ENCODE results near the gene RAB1A. TPM values are rescaled to one million over a fixed set of nuclear protein-coding genes. Genes with fewer than 3 reads are reported as not detected.
"Not testable (repeated sequence)": the region's sequence is repeated elsewhere in the genome, so short reads cannot be mapped to it uniquely, and the experiment has no call there.

The RAB1A gene
- total RNA-seq, result 100 to 1,000 TPM in 2 of 4 donors, 10 to 100 TPM in 2; 87.1 to 114 (median 98.8) TPM

GRCh38 chr2:65129826-65130663 lies at the start of gene RAB1A:
Gene RAB1A (minus strand): TSS chr2:65130106. CDS start chr2:65129915, 191 bp downstream.
- TF ChIP-seq CTCF (IDR thresholded peaks at IDR 0.05) (peak in 3 of 6 experiments; percentile 15 to 50 (median 42)), POLR2A (IDR thresholded peaks at IDR 0.05) (peak; percentile 76 to 96)
- no peaks in the 10 kb centered on the region for H3K27me3 ChIP-seq
- 0% methylated on average over 8 to 32 of the region's 76 CpGs for WGBS, 2 donors
- peak within 1 kb of the TSS; percentile 94 to 99 (median 98) for H3K27ac ChIP-seq
- H3K36me3 ChIP-seq, result no peaks in the 10 kb centered on the region
- H3K4me1 ChIP-seq, result peaks cover 8 to 28% of the 10 kb centered on the region in 2 donors
- no peaks in the 10 kb centered on the region for H3K9me3 ChIP-seq
- peak within 1 kb of the TSS; percentile 88 to 95 (median 93) for H3K4me3 ChIP-seq (replicated peaks in 1 of 3)
- intact Hi-C loops (cut with DNase I), result no loop called here
- peak; percentile 99 to 100 for DNase-seq

DNA sequence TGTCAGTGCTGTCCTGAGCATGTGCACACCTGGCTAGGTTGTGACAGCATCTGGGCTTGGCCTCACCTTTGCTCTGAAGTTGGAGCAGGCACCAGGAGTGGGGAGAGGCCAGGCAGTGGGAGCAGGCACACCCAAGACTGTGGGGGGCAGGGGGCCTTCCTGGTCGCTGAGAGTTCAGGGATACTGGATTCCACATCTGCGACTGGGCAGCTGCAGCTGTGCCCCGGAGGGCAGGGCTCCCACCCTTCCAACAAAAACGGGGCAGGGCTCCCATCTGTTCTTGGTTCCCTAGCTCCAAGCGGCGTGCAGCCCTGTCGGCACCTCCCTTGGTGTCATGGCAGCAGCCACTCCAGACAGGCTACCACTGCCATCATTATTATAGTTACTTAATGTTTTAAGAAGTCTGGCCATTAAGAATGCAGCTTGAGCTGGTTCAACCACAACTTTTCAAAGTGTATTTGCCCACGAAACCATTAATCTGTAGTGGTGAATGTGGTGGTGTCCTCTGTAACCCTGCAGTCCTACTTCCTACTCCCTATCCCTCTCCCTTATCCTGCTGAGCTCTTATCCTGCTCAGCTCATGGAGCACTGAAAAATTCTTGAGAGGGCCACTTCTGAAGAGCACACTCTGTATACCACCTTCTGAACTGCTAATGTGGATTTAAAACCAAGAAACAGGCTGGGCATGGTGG lies 48.0 kb upstream of the RAB1A start:
- H3K4me3 ChIP-seq (replicated peaks in 1 of 3), result no peak overlapping the region
- 81 to 84% methylated on average over 7 of the region's 8 CpGs for WGBS, 2 donors
- no peaks in the 10 kb centered on the region for H3K9me3 ChIP-seq
- intact Hi-C loops (cut with DNase I), result no loop called here
- TF ChIP-seq POLR2A (IDR thresholded peaks at IDR 0.05) (no peak), CTCF (IDR thresholded peaks at IDR 0.05) (no peak)
- no peak for DNase-seq
- no peaks in the 10 kb centered on the region for H3K4me1 ChIP-seq
- no peaks in the 10 kb centered on the region for H3K36me3 ChIP-seq
- no peak overlapping the region for H3K27ac ChIP-seq
- H3K27me3 ChIP-seq, result no peaks in the 10 kb centered on the region

- Histone ChIP-seq H3K36me3 (no peaks in the 10 kb centered on the region), H3K4me1 (no peaks in the 10 kb centered on the region), H3K27me3 (no peaks in the 10 kb centered on the region), H3K27ac (no peak overlapping the region), H3K9me3 (no peaks in the 10 kb centered on the region), H3K4me3 (replicated peaks in 1 of 3) (no peak overlapping the region)
- TF ChIP-seq CTCF (IDR thresholded peaks at IDR 0.05) (no peak), POLR2A (IDR thresholded peaks at IDR 0.05) (no peak)
- 87 to 89% methylated on average over 21 of the region's 23 CpGs for WGBS, 2 donors
- intact Hi-C loops (cut with DNase I), result no loop called here
- DNase-seq, result no peak
Observed at GRCh38 chr2:65175894-65176530, 46.1 kb upstream of the RAB1A start.

- H3K27ac ChIP-seq; intact Hi-C loops (cut with DNase I); H3K9me3 ChIP-seq; DNase-seq; H3K4me3 ChIP-seq (replicated peaks in 1 of 3); H3K27me3 ChIP-seq; H3K36me3 ChIP-seq; H3K4me1 ChIP-seq: not testable (repeated sequence)
- WGBS, 2 donors, result 95 to 98% methylated on average over 3 of the region's 3 CpGs
Observed at GRCh38 chr2:65174031-65174430, 44.1 kb upstream of the RAB1A start.

DNA sequence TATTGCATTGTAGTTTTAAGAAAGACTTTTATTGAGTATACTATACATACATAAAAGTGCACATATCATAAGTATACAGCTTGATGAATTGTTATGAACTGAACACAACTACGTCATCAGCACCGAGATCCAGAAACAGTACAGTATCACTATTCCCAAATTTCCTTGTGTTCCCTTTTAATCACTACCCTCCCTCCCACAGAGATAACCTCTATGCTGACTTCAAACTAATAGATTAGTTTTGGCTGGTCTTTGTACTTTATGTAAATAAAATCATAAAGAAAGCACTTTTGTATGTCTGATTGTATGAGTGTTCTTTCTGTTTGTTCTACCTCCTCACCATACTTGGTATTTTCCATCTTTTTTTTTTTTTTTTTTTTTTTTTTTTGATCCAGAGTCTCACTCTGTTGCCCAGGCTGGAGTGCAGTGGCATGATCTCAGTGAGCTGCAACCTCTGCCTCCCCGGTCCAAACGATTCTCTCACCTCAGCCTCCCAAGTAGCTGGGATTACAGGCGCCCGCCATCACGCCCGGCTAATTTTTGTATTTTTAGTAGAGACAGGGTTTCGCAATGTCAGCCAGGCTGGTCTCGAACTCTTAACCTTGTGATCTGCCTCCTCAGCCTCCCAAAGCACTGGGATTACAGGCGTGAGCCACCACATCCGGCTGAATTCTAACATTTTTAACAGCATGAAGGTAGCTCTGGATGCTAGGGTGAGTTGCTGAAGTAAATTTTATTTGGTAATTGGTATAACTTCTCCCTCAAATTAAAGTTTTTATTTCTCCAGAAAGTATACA lies 43.3 kb upstream of the RAB1A start:
- no peaks in the 10 kb centered on the region for H3K9me3 ChIP-seq
- TF ChIP-seq CTCF (IDR thresholded peaks at IDR 0.05) (no peak), POLR2A (IDR thresholded peaks at IDR 0.05) (no peak)
- H3K36me3 ChIP-seq, result no peaks in the 10 kb centered on the region
- WGBS, 2 donors, result 94 to 96% methylated on average over 12 of the region's 12 CpGs
- peaks cover 5 to 6% of the 10 kb centered on the region in 2 donors for H3K4me1 ChIP-seq
- intact Hi-C loops (cut with DNase I), result no loop called here
- H3K27me3 ChIP-seq, result no peaks in the 10 kb centered on the region
- no peak overlapping the region for H3K4me3 ChIP-seq (replicated peaks in 1 of 3)
- DNase-seq, result no peak
- H3K27ac ChIP-seq, result no peak overlapping the region

GRCh38 chr2:65170611-65171477 lies 40.9 kb upstream of the RAB1A start:
- H3K27me3 ChIP-seq; H3K4me3 ChIP-seq (replicated peaks in 1 of 3); intact Hi-C loops (cut with DNase I); H3K27ac ChIP-seq; DNase-seq; H3K4me1 ChIP-seq; H3K9me3 ChIP-seq; H3K36me3 ChIP-seq: not testable (repeated sequence)
- WGBS, 2 donors, result 91 to 92% methylated on average over 14 of the region's 14 CpGs

All from thyroid gland (tissue), 4 donors.